Measurements from ENCODE around the gene BCL2A1. TPM values are rescaled to one million over a fixed set of nuclear protein-coding genes. Genes with fewer than 3 reads are reported as not detected.

BCL2A1 gene
- total and polyA plus RNA-seq, 2 of the 4 experiments (the other 2 are of a cell fraction) = 2.3 to 4.5 TPM

DNA sequence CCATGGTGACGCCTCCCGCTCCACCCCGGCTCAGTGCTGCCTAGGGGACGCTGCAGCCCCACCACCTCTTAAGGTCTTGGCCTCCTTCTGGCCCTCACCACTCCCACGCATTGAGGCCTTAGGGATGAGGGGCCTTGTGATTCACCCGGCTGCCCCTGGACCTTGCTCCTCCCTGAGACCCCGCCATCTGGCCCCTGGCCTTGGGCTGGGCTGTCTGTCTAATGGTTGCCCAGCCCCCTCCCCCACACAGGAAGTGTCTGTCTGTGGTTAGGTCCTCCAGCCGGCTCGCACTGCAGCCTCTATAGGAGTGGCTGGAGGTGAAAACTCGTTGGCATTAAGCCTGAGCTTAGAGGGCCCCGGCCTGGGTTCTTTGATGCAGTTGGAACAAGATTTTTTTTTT is 52.7 kb downstream of the BCL2A1 start:
- H2AK9ac ChIP-seq (replicated peaks; ENCODE audit: low read depth, low read length, poor library complexity) = no peak overlapping the region
- H3K4me1 ChIP-seq (ENCODE audit: control insufficient read depth, insufficient read depth, low read length) = no peaks in the 10 kb centered on the region
- 0 out of 2 replicates have a peak, but pooled peaks cover 3% of the 10 kb centered on the region for H4K20me1 ChIP-seq (ENCODE audit: insufficient read depth, low read length)
- in situ Hi-C loops (cut with MboI; ENCODE audit: low sequenced_read_pairs) (no loop called here), intact Hi-C loops (cut with micrococcal nuclease) (no loop called here), dilution Hi-C loops (cut with HindIII; ENCODE audit: low sequenced_read_pairs, unreplicated experiment) (no loop called here)
- WGBS, 2 experiments (ENCODE audit: extremely low coverage in 2 of 2, insufficient read length in 1 of 2) = no CpG with 5 or more reads among the region's 11 CpGs
- H2AFZ ChIP-seq (replicated peaks; ENCODE audit: low read length, poor library complexity) = no peak overlapping the region
- DNase-seq = no peak
- H3K79me1 ChIP-seq (ENCODE audit: low read depth in 1 of 2, low read length in 2 of 2) = peaks cover 15 to 18% of the 10 kb centered on the region in 2 experiments
- H3K56ac ChIP-seq (ENCODE audit: extremely low read depth, insufficient read depth, low read length) = no peak overlapping the region
- no peaks in the 10 kb centered on the region for H3K27me3 ChIP-seq (ENCODE audit: control insufficient read depth, insufficient read depth, low read length)
- H3K27ac ChIP-seq (ENCODE audit: insufficient read depth, low read length) = no peak overlapping the region
- no peak overlapping the region for H2BK15ac ChIP-seq (ENCODE audit: low read depth, low read length)
- no peak for ATAC-seq (ENCODE audit: low read depth)
- peaks cover 20% of the 10 kb centered on the region for H3K36me3 ChIP-seq (ENCODE audit: control insufficient read depth, insufficient read depth, low read length)
- H3K9me3 ChIP-seq (ENCODE audit: control insufficient read depth, insufficient read depth, low read length) = peaks cover 45% of the 10 kb centered on the region
- H3K9me1 ChIP-seq (ENCODE audit: insufficient read depth, low read length) = no peaks in the 10 kb centered on the region
- H3K4me3 ChIP-seq (ENCODE audit: insufficient read depth, low read depth, low read length) = no peak overlapping the region
- H3K4ac ChIP-seq (ENCODE audit: low read depth, low read length) = no peak overlapping the region
- H4K8ac ChIP-seq (ENCODE audit: low read depth in 2 of 2, low read length in 2 of 2) = no peak overlapping the region
- BruUV-seq (replicated peaks) = no TSS peak
- H3K14ac ChIP-seq (replicated peaks; ENCODE audit: low read depth, low read length) = no peak overlapping the region
- no peak overlapping the region for H2BK20ac ChIP-seq (ENCODE audit: low read depth, low read length)
- no peak overlapping the region for H2AK5ac ChIP-seq (ENCODE audit: low read depth, low read length)
- no peak overlapping the region for H4K5ac ChIP-seq (ENCODE audit: low read depth, low read length)
- no peak overlapping the region for H3K4me2 ChIP-seq (ENCODE audit: low read depth, low read length)
- no peak overlapping the region for H2BK5ac ChIP-seq (ENCODE audit: low read depth, low read length, poor library complexity, severe bottlenecking)
- POLR2A ChIA-PET (ENCODE audit: unreplicated experiment) = no interaction called here
- H2BK120ac ChIP-seq (ENCODE audit: low read depth, low read length) = no peak overlapping the region
- H3K18ac ChIP-seq (ENCODE audit: low read depth, low read length) = no peak overlapping the region
- TF ChIP-seq MAFK (IDR thresholded peaks at IDR 0.05; ENCODE audit: low read depth, low read length) (no peak), MAZ (IDR thresholded peaks at IDR 0.05; ENCODE audit: borderline replicate concordance, low read depth, low read length) (no peak), POLR2A (IDR thresholded peaks at IDR 0.05; ENCODE audit: low read depth, low read length) (no peak), MXI1 (IDR thresholded peaks at IDR 0.05; ENCODE audit: borderline replicate concordance, low read depth, low read length) (no peak), FOS (IDR thresholded peaks at IDR 0.05; ENCODE audit: low read depth, low read length) (no peak), BHLHE40 (IDR thresholded peaks at IDR 0.05; ENCODE audit: low read depth, low read length) (no peak), RAD21 (IDR thresholded peaks at IDR 0.05; ENCODE audit: low read length) (no peak)
- TF ChIP-seq, protein P1, sequence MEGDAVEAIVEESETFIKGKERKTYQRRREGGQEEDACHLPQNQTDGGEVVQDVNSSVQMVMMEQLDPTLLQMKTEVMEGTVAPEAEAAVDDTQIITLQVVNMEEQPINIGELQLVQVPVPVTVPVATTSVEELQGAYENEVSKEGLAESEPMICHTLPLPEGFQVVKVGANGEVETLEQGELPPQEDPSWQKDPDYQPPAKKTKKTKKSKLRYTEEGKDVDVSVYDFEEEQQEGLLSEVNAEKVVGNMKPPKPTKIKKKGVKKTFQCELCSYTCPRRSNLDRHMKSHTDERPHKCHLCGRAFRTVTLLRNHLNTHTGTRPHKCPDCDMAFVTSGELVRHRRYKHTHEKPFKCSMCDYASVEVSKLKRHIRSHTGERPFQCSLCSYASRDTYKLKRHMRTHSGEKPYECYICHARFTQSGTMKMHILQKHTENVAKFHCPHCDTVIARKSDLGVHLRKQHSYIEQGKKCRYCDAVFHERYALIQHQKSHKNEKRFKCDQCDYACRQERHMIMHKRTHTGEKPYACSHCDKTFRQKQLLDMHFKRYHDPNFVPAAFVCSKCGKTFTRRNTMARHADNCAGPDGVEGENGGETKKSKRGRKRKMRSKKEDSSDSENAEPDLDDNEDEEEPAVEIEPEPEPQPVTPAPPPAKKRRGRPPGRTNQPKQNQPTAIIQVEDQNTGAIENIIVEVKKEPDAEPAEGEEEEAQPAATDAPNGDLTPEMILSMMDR (conservative IDR thresholded peaks at IDR 0.05; ENCODE audit: low read depth, low read length) = no peak
- TF ChIP-seq, protein P2, sequence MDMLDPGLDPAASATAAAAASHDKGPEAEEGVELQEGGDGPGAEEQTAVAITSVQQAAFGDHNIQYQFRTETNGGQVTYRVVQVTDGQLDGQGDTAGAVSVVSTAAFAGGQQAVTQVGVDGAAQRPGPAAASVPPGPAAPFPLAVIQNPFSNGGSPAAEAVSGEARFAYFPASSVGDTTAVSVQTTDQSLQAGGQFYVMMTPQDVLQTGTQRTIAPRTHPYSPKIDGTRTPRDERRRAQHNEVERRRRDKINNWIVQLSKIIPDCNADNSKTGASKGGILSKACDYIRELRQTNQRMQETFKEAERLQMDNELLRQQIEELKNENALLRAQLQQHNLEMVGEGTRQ (IDR thresholded peaks at IDR 0.05; ENCODE audit: low read depth, low read length) = no peak
- no peak overlapping the region for H4K91ac ChIP-seq (ENCODE audit: insufficient read depth, low read depth, low read length)
- no peak overlapping the region for H3K9ac ChIP-seq (ENCODE audit: low read depth, low read length)
- CTCF ChIA-PET = no interaction called here
- no peak overlapping the region for H3K23ac ChIP-seq (ENCODE audit: low read depth, low read length)

All from IMR-90 (cell line).